Stimulated activated CD8-positive, alpha-beta memory T cell treated with anti-CD3 and anti-CD28 coated beads, Interleukin-7, amount 100 ng/mL, for 4 hours (primary cell): ENCODE results near the gene PIP4K2A.

ENCODE experiments used
- DNase-seq, 2 donors: peaks; one replicate each; pipeline ENCODE4 v3.0.0-alpha.2; 2020; ENCODE audit warnings: low read depth in 2 of 2

PIP4K2A gene

GRCh38 chr10:22638863-22639262, 75.5 kb downstream of the PIP4K2A start:
- DNase-seq = no peak

- no peak for DNase-seq
Measured at GRCh38 chr10:22637491-22637890, 76.9 kb downstream of the PIP4K2A start.

- no peak for DNase-seq
Measured at GRCh38 chr10:22635650-22636049, 78.7 kb downstream of the PIP4K2A start.

- DNase-seq = no peak
Measured at GRCh38 chr10:22634606-22635459, 79.5 kb downstream of the PIP4K2A start.

- DNase-seq = no peak
Measured at GRCh38 chr10:22634093-22634492, 80.3 kb downstream of the PIP4K2A start.

GRCh38 chr10:22633528-22633927, 80.8 kb downstream of the PIP4K2A start:
- no peak for DNase-seq

GRCh38 chr10:22633106-22633505, 81.3 kb downstream of the PIP4K2A start:
- no peak for DNase-seq

GRCh38 chr10:22631646-22632278, 82.6 kb downstream of the PIP4K2A start:
- DNase-seq = no peak

GRCh38 chr10:22631185-22631584, 83.2 kb downstream of the PIP4K2A start:
- DNase-seq = no peak

GRCh38 chr10:22630234-22631174, 83.9 kb downstream of the PIP4K2A start:
- no peak for DNase-seq

- no peak for DNase-seq
Measured at GRCh38 chr10:22629852-22630233, 84.5 kb downstream of the PIP4K2A start.

- DNase-seq = no peak
Measured at GRCh38 chr10:22629126-22629525, 85.3 kb downstream of the PIP4K2A start.

GRCh38 chr10:22628309-22628708, 86.1 kb downstream of the PIP4K2A start:
- no peak for DNase-seq

- DNase-seq = no peak
Measured at GRCh38 chr10:22626784-22627183, 87.6 kb downstream of the PIP4K2A start.

GRCh38 chr10:22625516-22626290, 88.7 kb downstream of the PIP4K2A start:
- no peak for DNase-seq

- DNase-seq = no peak
Measured at GRCh38 chr10:22624287-22624738, 90.1 kb downstream of the PIP4K2A start.

- DNase-seq = no peak
Measured at GRCh38 chr10:22623633-22624253, 90.6 kb downstream of the PIP4K2A start.

- DNase-seq = no peak
Measured at GRCh38 chr10:22622242-22622806, 92.1 kb downstream of the PIP4K2A start.

GRCh38 chr10:22621726-22622125, 92.7 kb downstream of the PIP4K2A start:
- DNase-seq = no peak

GRCh38 chr10:22620929-22621328, 93.4 kb downstream of the PIP4K2A start:
- DNase-seq = no peak
